ENCODE results near the gene SCML1. TPM values are rescaled to one million over a fixed set of nuclear protein-coding genes. Genes with fewer than 3 reads are reported as not detected.

Gene SCML1
- total RNA-seq, 1 experiment from 2014 or later: 2.7 TPM

- Histone ChIP-seq H2AFZ (ENCODE audit: low read depth, low read length, poor library complexity, severe bottlenecking) (no peak overlapping the region), H3K36me3 (ENCODE audit: control insufficient read depth in 1 of 2, insufficient read depth in 2 of 2, low read length in 2 of 2) (no peaks in the 10 kb centered on the region), H3K4me2 (ENCODE audit: low read length) (no peak overlapping the region), H3K9me3 (ENCODE audit: control insufficient read depth in 1 of 2, insufficient read depth in 1 of 2, low read depth in 1 of 2, low read length in 2 of 2) (no peaks in the 10 kb centered on the region), H3K27me3 (ENCODE audit: insufficient read depth, low read length) (no peaks in the 10 kb centered on the region), H4K20me1 (ENCODE audit: insufficient read depth) (no peaks in the 10 kb centered on the region), H3K9ac (ENCODE audit: low read length) (no peak overlapping the region), H3K79me2 (ENCODE audit: insufficient read depth, low read length) (no peaks in the 10 kb centered on the region), H3K4me3 (replicated peaks in 1 of 2; ENCODE audit: low read depth in 1 of 2, low read length in 2 of 2) (no peak overlapping the region), H3K27ac (ENCODE audit: low read depth, low read length) (no peak overlapping the region), H3K4me1 (ENCODE audit: control insufficient read depth in 1 of 2, insufficient read depth in 2 of 2, low read length in 2 of 2) (peaks cover 0 to 4% of the 10 kb centered on the region in 2 experiments; a peak in 1 of 4 replicates), H3K9me2 (ENCODE audit: insufficient read depth) (no peaks in the 10 kb centered on the region)
- ATAC-seq (no peak), DNase-seq (ENCODE audit: low read depth, low spot score) (no peak)
- ChIA-PET CTCF (no interaction called here), RAD21 (ENCODE audit: low non-redundant PET in 1 of 2, low total read pairs in 2 of 2, uncharacterized antibody in 2 of 2, unreplicated experiment in 2 of 2) (no interaction called here), POLR2A (no interaction called here)
- intact Hi-C loops (cut with micrococcal nuclease): no loop called here
- no TSS peak for BruUV-seq (replicated peaks)
- TF ChIP-seq SRF (IDR thresholded peaks at IDR 0.05; ENCODE audit: low read depth) (no peak), REST (IDR thresholded peaks at IDR 0.05; ENCODE audit: low read depth) (no peak), POLR2A (IDR thresholded peaks at IDR 0.05; ENCODE audit: borderline replicate concordance, extremely low read depth, insufficient read depth, insufficient read length) (no peak), RAD21 (IDR thresholded peaks at IDR 0.05; ENCODE audit: low read depth) (no peak), JUND (IDR thresholded peaks at IDR 0.05) (no peak), ELF1 (IDR thresholded peaks at IDR 0.05; ENCODE audit: borderline replicate concordance, low read depth) (no peak), CBX3 (IDR thresholded peaks at IDR 0.05; ENCODE audit: low read depth) (no peak), MAX (IDR thresholded peaks at IDR 0.05) (no peak)
Measured at GRCh38 chrX:17732138-17732783, 5.0 kb upstream of the SCML1 start.

All from HCT116 (cell line).